Right renal pelvis (tissue), 4 donors: ENCODE results near the gene TANGO6. TPM values are rescaled to one million over a fixed set of nuclear protein-coding genes. Genes with fewer than 3 reads are reported as not detected.
"Not testable (repeated sequence)": the region's sequence is repeated elsewhere in the genome, so short reads cannot be mapped to it uniquely, and the experiment has no call there.

Experiments used
- DNase-seq, 4 donors: peaks; one replicate each; pipeline ENCODE4 v3.0.0-alpha.2; 2013; ENCODE audit warnings: low read depth in 4 of 4, low spot score in 3 of 4, missing footprints in 1 of 4
- polyA plus RNA-seq, 4 donors: library from polyadenylated mRNA; unstranded; fragments of 120-200 nt; gene quantifications; one replicate each; pipeline ENCODE4 v1.2.1, GENCODE V29; 2013; ENCODE audit not compliant: insufficient read length in 4 of 4

TANGO6 gene
- polyA plus RNA-seq, 4 donors, result 6.1 to 8.0 (median 7.9) TPM

GRCh38 chr16:69048328-69049120 lies 205.2 kb downstream of the TANGO6 start:
- no peak for DNase-seq

GRCh38 chr16:69049146-69049545 lies 205.8 kb downstream of the TANGO6 start:
- DNase-seq, result no peak

GRCh38 chr16:69049603-69050375 lies 206.5 kb downstream of the TANGO6 start:
- no peak for DNase-seq

GRCh38 chr16:69051517-69051830 lies 208.1 kb downstream of the TANGO6 start:
- not testable (repeated sequence) for DNase-seq

- DNase-seq, result no peak
Measured at GRCh38 chr16:69055008-69055407, 211.7 kb downstream of the TANGO6 start.

GRCh38 chr16:69055980-69056379 lies 212.6 kb downstream of the TANGO6 start:
- DNase-seq, result no peak

- no peak for DNase-seq
Measured at GRCh38 chr16:69056421-69056820, 213.1 kb downstream of the TANGO6 start.

- DNase-seq, result no peak
Measured at GRCh38 chr16:69057400-69058378, 214.4 kb downstream of the TANGO6 start.

- DNase-seq, result not testable (repeated sequence)
Measured at GRCh38 chr16:69063491-69063890, 220.2 kb downstream of the TANGO6 start.

- no peak for DNase-seq
Measured at GRCh38 chr16:69064124-69064763, 220.9 kb downstream of the TANGO6 start.

GRCh38 chr16:69064764-69065313 lies 221.5 kb downstream of the TANGO6 start:
- DNase-seq, result no peak

- no peak for DNase-seq
Measured at GRCh38 chr16:69069504-69069903, 226.2 kb downstream of the TANGO6 start.

GRCh38 chr16:69071036-69071435 lies 227.7 kb downstream of the TANGO6 start:
- DNase-seq, result no peak

GRCh38 chr16:69072640-69072974 lies 229.3 kb downstream of the TANGO6 start:
- DNase-seq, result no peak

GRCh38 chr16:69073181-69073702 lies 229.9 kb downstream of the TANGO6 start:
- no peak for DNase-seq

- DNase-seq, result no peak
Measured at GRCh38 chr16:69077251-69077650, 233.9 kb downstream of the TANGO6 start.

GRCh38 chr16:69078073-69078472 lies 234.7 kb downstream of the TANGO6 start:
- no peak for DNase-seq

GRCh38 chr16:69079697-69080096 lies 236.4 kb downstream of the TANGO6 start:
- no peak for DNase-seq

GRCh38 chr16:69083306-69083941 lies 240.1 kb downstream of the TANGO6 start:
- DNase-seq, result no peak
